GM12872 (cell line): ENCODE results near the gene EIF6.

ENCODE experiments used
- TF ChIP-seq, protein P1 (sequence below): IDR thresholded peaks from 3 replicates; pipeline ENCODE4 v1.5.1; 2011; ENCODE audit warnings: low read depth, mild to moderate bottlenecking, low read length, moderate library complexity; ENCODE audit not compliant: insufficient read depth

EIF6 gene

DNA sequence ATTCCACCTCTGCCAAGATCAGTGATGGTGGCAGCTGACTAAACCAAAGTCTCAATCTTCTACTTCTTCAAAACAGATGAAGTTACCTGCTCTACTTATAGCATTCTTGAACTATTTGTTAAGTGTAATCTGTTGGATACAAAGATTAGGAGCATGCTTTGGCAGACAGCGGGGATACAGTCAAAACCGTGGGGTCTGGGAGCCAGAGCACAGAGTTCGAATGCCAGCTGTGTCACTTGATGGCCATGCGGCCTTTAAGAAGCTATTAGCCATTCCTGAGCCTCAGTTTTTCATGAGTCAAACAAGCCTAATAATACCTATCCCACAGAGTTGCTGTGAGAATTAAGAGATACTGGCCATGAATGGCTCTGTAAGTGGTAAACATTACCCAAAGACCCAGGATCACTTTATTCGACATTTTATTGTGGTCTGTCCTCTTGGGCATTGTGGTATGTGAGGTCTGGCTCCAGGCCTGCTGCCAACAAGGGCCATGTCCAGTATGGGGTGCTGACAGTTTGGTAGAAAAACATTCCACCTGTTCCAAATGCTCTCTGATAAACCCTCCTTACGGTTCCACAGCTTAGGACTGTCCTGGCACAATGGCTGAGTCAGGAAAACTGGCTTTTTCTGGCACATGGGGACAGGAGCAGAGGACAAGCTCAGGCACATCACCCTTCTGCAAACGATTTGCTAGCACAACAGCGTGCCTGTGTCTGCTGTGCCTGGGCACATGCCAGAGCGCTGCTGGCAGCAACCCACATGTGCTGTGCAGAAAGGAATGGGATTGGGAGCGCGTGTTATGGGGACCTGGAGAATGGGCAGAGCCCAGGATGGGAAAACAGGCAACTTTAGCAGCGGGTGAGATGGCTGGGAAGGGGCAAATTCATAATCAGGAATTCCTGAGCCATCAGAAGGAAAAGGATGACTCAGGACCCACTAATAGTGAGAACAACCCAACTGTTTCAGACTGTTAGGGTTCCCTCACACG is 23.4 kb upstream of the EIF6 start:
- TF ChIP-seq, protein P1, sequence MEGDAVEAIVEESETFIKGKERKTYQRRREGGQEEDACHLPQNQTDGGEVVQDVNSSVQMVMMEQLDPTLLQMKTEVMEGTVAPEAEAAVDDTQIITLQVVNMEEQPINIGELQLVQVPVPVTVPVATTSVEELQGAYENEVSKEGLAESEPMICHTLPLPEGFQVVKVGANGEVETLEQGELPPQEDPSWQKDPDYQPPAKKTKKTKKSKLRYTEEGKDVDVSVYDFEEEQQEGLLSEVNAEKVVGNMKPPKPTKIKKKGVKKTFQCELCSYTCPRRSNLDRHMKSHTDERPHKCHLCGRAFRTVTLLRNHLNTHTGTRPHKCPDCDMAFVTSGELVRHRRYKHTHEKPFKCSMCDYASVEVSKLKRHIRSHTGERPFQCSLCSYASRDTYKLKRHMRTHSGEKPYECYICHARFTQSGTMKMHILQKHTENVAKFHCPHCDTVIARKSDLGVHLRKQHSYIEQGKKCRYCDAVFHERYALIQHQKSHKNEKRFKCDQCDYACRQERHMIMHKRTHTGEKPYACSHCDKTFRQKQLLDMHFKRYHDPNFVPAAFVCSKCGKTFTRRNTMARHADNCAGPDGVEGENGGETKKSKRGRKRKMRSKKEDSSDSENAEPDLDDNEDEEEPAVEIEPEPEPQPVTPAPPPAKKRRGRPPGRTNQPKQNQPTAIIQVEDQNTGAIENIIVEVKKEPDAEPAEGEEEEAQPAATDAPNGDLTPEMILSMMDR, result no peak

DNA sequence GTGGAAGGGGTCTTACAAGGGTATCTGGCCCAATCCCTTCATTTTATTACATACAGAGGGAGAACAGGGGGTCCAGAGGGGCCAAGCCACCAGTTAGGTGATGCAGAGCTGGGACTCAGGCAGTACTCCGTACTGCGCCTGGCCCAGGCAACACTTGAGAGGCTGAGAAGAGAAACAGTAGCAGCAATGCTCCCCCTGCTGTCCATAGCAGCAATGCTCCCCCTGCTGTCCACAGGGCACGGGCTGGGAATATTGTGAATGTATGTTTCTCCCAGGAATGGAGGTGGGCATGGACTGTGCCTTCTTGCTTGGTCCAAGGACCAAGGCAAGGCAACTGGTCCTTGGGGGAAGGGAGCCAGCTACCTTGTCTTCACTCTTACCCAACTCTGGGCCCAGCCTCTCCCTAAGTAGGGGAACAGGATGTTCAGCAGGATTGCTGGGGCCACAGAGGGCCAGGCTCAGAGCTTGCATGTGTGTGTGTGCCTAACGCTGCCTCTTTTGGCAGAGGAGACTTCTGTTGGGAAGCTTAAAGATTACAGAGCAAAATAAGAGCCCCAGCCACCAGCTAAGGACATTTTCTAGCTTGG is 22.5 kb upstream of the EIF6 start:
- TF ChIP-seq, protein P1, result peak; percentile 62

DNA sequence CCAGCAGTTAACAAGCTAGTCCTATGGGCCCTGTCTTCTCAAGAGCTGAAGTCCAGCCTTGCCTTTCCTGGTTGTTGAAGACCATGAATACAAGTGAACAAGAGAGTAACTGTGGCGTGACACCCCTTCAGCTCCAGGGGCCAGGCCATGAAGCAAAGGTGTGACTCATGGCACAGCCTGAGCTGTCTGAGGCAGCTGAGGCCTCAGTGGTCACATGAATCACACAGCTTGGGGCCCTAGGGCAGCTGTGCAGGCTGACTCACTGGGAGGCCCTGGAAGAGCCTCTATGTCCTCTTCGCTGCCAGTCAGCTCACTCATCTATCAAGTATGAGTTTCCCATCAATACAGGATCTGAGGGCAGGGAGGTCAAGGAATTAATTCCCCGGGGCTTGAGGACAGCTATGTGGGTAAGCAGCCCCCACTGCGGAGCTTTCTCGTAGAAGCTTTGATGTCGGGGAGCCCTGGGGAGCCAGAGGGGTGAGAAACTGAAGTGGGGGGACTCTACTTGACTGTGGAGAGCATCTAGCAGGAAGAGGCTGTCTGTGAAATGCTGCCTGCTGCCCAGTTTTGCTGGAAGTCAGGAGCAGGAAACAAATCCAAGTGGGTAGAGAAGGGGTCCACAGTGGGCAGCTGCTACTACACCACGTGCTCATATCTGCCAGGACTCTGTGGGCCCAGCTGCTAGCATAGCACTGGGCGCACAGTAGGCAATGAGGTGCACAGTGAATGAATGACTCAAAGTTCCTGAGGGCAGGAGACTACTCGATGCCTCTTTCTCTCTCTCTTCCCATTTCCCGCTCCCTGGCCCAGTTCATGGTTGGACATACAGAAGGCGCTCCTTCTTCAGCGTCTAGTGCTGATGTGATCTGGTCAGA is 21.3 kb upstream of the EIF6 start:
- TF ChIP-seq, protein P1, result no peak

DNA sequence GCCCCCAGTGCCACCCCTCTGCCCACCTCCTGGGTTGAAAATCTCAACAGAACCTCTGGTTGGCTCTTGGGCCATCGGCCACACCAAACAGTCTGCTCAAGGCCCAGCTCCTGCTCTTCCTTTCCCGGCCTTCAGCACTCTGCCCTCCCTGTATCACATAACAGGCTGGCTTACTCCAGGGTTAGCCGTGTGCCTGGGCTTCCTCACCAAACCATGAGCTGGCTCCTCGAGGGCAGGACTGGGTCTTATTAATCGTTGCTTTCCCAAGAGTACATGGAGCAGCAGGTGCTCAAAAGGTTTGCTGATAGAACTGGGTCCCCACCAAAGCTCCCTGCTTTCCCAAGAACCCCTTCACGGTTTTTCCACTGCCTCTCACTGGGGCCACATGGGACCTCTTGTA is 20.4 kb upstream of the EIF6 start:
- TF ChIP-seq, protein P1, result no peak

DNA sequence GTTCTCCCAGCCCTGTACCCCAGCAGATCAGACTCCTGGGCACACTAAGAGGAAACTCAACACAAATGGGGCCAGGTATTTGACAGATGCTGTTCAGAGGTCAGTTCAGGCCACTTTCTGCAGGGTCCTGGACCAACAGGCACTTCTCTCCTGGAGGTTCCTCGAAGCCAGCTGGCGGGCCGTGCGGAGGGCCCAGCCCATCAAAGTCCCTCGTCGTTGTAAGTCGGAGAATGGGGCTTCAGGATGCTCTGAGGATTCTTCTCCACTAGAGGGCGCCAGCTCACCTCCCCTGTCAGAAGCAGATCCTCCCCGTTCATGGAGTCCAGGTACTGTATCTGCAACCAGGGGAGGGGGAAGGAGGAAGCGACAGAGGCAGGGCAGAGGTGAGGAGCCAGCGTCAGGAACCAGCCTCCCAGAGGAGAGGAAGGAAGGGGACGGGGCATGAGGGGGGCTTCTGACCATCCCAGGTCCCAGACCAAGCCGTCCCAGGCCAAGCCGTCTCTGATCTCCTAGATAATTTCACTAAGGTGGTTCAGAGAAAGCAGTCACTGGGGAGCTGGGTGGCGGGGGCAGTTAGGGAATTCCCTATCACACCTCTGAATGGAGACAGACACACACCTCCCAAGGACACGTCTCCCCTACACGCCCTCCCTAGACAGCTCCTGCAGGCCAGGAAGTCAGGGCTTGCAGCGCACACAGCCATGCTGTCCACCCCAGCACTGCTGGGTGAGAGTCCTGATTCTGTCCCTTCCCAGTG is 19.3 kb upstream of the EIF6 start:
- TF ChIP-seq, protein P1, result peak; percentile 95

DNA sequence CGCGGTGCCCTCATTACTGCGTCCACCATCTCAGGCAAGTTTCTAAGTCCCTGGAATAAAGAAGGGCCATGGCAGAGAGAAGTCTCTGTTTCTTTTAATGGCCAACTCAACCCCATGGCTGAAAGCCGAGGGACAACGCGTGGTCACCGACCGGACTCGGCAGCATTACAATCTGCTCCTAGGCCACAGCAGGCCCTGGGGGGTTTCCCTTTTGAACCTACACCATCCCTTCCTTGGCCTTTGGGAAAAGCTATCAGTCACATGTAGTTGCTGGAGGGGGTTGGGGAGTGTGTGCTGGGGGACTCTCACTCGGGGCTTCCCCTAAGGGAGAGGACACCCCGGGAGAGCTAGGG is 18.8 kb upstream of the EIF6 start:
- TF ChIP-seq, protein P1, result no peak
